Measurements from ENCODE around the gene GNAZ.

GNAZ gene

DNA sequence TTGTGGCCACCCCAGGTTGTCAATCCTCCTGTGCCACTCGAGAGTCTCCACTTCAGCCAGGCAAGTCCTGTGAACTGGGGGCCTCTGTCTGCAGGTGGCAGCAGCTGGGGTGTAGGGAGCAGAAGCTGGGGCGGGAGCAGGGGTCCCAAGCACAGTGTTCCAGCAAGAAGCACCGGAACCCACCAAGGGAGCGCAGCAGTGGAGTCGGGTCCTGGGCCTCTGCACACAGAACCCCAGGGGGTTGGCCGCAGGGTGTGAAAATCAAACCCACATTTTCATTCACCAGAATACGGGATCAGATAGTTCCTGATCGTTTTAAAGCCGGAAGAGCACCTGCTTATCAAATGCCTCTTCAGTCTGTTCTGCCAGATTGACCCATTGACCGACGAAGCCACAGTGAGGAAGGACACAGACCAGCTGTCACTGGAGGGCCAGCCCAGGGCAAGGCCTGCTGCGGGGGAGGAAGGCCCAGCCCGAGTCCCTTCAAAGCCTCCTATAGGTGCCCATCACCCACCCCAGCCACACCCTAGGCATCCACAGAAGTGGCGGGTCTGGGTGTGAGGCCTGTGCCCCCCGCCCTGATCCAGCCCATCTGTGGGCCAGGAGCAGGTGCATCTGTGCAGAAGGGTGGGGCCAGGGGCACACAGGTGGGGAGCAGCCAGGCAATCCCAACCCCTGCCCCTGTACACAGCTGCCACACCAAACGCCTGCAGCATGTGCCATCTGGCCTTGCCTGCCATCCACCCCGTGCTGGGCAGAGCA, 37.3 kb downstream of the GNAZ start:
- DNase-seq (ENCODE audit: low read depth), result no peak

- DNase-seq (ENCODE audit: low read depth), result no peak
Measured at GRCh38 chr22:23108249-23109078, 38.1 kb downstream of the GNAZ start.

DNA sequence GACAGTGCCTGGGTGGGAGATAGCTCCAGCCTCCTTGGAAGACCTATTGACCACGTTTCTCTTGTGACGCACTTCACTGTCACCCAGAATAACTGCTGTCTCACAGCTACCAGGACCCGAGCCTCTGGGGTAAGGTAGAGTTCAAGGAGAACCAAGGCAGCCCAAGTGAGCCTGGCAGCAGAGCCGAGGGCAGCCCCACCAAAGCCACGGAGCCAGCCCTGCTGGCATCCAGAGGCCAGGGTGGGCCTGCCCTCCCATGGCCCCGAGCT, 38.7 kb downstream of the GNAZ start:
- no peak for DNase-seq (ENCODE audit: low read depth)

DNA sequence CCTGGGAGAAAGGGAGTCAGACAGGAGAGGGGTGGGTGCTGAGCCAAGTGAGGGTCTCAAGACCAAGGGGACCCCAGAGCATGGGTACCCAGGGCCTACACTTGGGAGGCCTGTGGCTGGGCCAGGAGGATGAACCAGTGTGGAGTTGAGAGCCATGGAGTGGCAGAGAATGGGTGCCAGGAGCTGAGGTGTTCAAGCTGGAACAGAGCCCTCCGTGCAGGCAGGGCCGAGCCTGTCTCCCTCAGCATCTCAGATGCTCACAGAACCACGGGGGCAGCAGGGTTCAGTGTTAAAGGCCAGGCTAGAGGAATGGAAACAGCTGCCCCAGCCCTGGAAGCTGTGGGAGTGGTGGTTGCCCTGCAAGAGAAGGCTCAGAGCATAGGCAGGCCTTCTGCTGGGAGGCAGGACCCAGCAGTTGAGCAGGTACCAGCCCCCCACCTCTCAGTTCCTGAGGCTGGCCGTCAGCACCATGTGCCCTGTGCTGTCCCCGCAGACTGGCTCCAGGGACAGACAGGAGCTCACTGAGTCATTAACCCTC, 39.2 kb downstream of the GNAZ start:
- DNase-seq (ENCODE audit: low read depth), result no peak

DNA sequence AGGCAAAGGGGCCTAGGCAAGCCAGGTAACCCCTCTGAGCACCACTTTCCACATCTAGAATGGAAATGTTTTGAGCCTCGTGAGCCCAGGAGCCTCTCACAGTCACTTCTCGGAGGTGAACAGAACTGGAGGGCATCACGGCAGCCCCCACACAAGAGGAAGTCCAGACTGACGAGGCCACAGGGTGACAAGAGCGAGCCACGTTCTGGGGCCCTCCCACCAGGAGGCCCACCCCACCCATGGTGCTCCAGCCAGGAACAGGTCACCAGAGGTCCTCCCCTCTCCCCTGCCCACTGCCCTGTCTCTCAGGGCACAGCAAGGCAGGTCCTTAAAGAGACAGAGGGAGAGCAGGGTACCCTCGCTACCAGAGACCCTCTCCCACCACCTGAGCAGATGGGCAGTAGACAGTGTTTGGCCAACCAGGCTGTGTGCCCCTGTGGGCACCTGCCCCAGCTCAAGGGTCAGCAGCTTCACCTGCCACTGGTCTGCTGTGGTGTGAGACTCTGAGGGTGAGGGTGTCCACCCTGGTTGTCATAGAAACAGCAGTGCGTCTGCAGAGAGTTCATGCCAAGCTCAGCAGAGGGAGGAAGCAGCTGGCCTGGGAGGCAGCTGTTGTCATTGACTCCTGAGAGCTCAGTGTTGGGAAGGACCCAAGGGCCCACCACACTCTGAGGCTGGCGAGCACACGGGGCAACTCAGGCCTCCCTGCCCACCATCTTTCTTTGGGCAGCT, 40.0 kb downstream of the GNAZ start:
- DNase-seq (ENCODE audit: low read depth), result no peak

DNA sequence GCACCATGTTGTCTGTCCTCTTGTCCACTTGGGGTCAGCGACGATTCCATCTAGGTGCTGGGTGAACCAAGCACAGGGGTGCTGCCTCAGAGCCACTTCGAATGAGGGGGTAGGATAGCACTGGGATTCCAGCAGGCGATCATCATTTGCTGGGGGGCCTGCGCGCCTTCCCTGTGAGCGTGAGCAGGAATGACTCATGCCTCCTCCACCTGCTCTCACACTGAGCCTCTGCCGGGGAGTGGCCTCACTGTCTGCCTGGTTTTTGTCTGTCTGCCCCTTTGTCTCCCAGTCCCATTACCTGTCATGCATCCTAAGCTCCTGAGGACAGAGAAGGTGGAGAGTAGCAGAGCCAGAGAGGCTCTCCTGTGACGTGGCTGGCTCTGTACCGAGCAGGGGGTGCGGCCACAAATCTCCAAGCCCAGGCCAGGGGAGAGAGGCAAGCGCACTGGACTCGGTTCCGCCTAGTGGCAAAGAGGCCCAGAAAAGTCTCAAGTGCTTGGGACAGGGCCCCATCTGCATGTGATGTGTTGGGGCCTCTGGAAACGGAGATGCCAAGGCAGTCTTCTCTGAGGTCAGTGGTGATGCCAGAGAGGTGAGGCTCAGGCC, 40.7 kb downstream of the GNAZ start:
- DNase-seq (ENCODE audit: low read depth), result no peak

GRCh38 chr22:23112472-23113012, 42.2 kb downstream of the GNAZ start:
- no peak for DNase-seq (ENCODE audit: low read depth)

DNA sequence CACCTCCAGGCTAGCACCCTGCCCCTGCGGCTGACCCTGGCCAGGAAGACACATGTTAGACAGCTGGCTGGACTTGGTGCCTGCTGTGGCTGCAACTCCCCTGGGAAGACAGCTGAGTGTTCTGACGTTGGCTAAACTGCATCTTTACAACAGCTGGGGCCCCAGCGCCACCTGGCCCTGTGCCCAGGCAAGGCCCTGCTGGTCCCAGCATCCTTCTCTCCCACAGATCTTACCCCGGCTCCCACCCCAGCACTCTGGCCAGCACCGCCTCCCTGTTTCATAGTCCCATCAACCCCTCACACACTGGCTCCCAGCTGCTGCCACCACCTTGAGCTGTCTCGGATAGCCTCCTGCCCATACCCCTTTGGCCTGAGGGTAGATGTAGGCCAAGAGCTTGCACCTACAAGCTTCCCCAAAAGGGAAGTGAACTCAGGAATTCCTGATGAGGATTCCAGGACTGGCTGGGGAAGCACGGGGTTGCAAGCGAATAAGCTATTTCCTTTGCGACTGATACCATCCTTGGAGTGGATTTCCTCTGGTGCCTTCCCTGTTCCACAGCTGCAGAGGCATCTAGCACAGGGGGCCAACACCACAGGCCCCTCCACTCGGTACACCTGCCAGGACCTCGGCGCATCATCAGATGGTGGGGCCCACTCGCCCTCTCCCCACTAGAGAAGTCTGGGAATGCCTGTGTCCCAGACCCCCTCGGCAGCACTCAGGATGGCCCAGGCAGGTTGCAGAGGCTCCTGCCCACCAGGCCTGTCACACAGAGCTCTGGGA, 42.9 kb downstream of the GNAZ start:
- DNase-seq (ENCODE audit: low read depth), result peak; percentile 20

- DNase-seq (ENCODE audit: low read depth), result no peak
Measured at GRCh38 chr22:23113847-23114720, 43.8 kb downstream of the GNAZ start.

DNA sequence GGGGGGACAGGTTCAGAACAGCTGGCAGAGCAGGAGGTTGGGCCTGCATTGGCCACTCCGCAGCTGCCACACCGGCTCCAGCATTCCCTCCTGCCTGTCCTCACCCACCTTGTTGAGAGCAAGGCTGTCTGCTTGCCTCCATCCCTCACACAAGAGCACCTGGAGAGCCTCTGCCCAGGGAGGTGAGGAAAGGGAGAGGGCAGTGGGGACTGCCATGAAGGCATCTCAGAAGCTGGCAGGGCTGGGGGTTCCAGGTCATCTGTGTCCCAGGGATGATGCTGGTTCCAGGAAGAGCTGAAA, 44.4 kb downstream of the GNAZ start:
- DNase-seq (ENCODE audit: low read depth), result no peak

DNA sequence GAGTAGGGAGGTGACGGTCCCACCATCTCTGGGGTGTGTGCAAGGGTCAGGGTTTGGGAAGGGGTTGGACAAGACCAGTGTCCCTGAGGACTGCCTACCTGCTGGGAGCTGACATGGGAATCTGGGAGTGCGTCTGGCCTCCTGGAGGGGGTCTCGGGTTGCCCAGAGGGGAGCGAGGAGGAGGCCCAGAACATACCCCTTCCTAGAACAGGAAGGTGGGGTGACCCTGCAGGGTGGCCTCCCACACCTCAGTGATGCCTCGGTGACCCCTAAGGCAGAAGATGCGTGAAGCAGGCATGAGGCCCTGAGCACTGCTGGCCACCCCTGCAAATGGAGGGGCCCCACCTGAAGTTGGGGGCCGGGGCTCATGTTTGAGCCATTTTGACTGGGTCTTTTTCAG, 45.0 kb downstream of the GNAZ start:
- no peak for DNase-seq (ENCODE audit: low read depth)

DNA sequence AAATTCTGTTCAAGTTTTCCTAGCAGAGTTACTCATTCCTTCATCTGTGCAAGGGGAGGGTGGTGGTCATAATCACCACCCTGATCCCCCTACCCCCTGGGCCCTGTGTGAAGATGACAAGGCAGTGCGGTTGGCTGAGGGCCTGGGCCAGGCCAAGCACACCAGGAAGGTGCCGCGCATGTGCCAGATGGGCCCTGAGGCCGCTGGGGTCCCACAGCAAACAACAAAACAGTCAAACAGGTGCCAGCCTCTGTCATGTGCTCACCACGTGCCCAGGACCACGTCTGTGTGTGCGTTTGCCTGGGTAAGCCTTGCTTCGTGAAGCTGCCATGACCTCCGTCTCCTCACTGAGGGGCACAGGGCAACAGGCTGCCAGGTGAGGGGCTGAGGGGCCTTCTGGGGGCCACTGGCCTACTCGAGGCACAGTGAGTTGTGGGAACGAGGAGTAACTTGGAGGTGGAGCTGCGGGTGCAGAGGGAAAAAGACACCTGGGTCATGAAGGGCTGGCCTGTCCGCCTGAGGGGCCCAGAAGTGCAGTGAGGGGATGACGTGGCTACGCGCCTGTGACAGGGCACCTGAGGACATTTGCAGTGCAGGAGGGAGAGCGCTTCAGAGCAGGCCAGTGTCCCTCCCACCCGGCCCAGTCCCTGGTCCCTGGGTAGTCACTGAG, 45.6 kb downstream of the GNAZ start:
- no peak for DNase-seq (ENCODE audit: low read depth)

GRCh38 chr22:23116506-23117263, 46.4 kb downstream of the GNAZ start:
- no peak for DNase-seq (ENCODE audit: low read depth)

DNA sequence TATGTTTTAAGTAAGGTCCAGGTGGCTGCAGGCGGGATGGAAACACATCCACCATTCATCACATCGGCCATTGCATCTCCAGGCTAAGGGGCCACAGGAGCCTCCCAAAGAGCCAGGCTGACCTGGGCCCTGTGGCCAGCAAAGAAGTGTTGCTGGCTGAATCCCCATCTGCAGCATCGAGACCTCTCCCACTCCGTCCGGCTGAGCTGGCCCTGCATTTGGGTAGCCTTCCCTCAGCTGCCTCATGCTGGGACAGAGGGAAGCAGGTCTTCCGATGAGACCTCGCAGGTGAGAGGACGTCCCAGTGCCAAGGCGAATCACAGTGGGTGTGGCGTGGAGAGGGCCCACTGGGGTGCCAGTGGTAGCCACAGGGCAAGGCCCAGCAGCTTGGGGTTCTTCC, 47.0 kb downstream of the GNAZ start:
- no peak for DNase-seq (ENCODE audit: low read depth)

GRCh38 chr22:23117891-23118646, 47.8 kb downstream of the GNAZ start:
- DNase-seq (ENCODE audit: low read depth), result no peak

DNA sequence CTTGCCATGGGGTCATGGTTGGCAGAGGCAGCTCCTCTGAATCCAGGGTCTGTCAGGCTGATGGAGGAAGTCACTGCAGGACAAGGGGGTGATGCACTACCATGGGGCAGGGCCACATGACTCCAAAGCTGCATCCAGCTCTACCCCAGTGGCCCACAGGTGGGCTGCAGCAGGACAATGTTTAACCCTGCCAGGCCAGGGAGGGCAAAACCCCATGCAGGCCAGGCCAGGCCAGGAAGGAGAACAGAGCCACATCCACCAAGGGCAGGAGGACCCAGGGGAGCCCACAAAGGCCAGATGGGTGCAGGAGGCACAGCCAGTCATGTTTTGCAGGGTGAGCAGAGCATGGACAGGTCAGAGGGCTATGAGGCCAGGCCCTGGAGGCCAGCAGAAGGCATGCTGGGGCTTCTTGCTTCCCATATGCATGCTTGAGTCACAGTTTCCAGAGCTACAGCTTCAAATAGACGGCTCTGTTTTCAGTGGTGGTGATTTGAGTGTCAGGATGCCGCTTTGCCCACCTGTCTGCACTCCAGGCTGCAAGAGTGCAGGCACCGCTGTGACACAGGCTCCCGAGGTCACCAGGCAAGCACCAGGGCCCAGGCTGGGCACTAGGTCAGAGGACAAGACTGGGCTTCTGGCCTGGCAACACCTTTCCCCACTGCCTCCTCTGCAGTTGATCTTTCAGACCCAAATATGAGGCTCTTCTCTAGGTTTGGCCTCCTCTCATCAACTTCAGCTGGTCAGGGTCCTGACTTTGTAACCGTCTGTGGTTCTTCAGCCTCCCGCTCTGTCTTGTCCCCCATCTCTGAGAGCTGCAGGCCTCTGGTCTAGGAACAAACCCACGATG, 48.6 kb downstream of the GNAZ start:
- DNase-seq (ENCODE audit: low read depth), result no peak

Measured in fibroblast of the conjunctiva (primary cell).